Astrocyte (in vitro differentiated cells and primary cell): ENCODE measurements around the gene ZNF526. TPM values are rescaled to one million over a fixed set of nuclear protein-coding genes. Genes with fewer than 3 reads are reported as not detected.

Experiments
- DNase-seq: peaks from one replicate; pipeline ENCODE4 v3.0.0-alpha.2; 2010; ENCODE audit warnings: low read depth
- FAIRE-seq: peaks from 2 replicates; lab custom pipeline; 2011; peaks lifted over from hg19 to GRCh38; lab: Jason Lieb, UNC
- H2AFZ ChIP-seq: 2 replicates; pipeline ENCODE4 v1.6.0; 2012; ENCODE audit warnings: low read depth, low read length, inconsistent platforms
- H3K27ac ChIP-seq: 2 replicates; pipeline ENCODE4 v1.5.1; 2011; ENCODE audit warnings: low read depth, low read length, inconsistent platforms
- H3K27me3 ChIP-seq: 2 replicates; pipeline ENCODE4 v1.6.0; 2011; ENCODE audit warnings: low read length, inconsistent platforms; ENCODE audit not compliant: insufficient read depth
- H3K36me3 ChIP-seq: 2 replicates; pipeline ENCODE4 v1.5.1; 2011; ENCODE audit warnings: low read length, inconsistent platforms; ENCODE audit not compliant: insufficient read depth
- H3K4me1 ChIP-seq: 2 replicates; pipeline ENCODE4 v1.5.1; 2011; ENCODE audit warnings: low read length, inconsistent platforms; ENCODE audit not compliant: insufficient read depth
- H3K4me2 ChIP-seq: 2 replicates; pipeline ENCODE4 v1.6.0; 2012; ENCODE audit warnings: low read length, inconsistent platforms
- H3K4me3 ChIP-seq: 2 replicates; pipeline ENCODE4 v1.5.1; 2011; ENCODE audit warnings: low read depth, mild to moderate bottlenecking, low read length, inconsistent platforms; ENCODE audit not compliant: insufficient read depth
- H3K79me2 ChIP-seq: 2 replicates; pipeline ENCODE4 v1.6.0; 2012; ENCODE audit warnings: mild to moderate bottlenecking, low read length, inconsistent platforms; ENCODE audit not compliant: insufficient read depth
- H3K9ac ChIP-seq: 2 replicates; pipeline ENCODE4 v1.6.0; 2012; ENCODE audit warnings: mild to moderate bottlenecking, low read length, inconsistent platforms
- H3K9me3 ChIP-seq: 2 replicates; pipeline ENCODE4 v1.5.1; 2012; ENCODE audit warnings: low read depth, mild to moderate bottlenecking, low read length, inconsistent platforms; ENCODE audit not compliant: insufficient read depth
- H4K20me1 ChIP-seq: 2 replicates; pipeline ENCODE4 v1.6.0; 2012; ENCODE audit warnings: low read length, inconsistent platforms; ENCODE audit not compliant: insufficient read depth
- H3K27ac Mint-ChIP-seq: one replicate; pipeline ENCODE4 v1.8.0; 2021; ENCODE audit warnings: mild to moderate bottlenecking, mixed read lengths; ENCODE audit not compliant: unreplicated experiment
- H3K27me3 Mint-ChIP-seq: one replicate; pipeline ENCODE4 v1.8.0; 2021; ENCODE audit warnings: low read depth, mixed read lengths; ENCODE audit not compliant: unreplicated experiment
- H3K36me3 Mint-ChIP-seq: one replicate; pipeline ENCODE4 v1.8.0; 2021; ENCODE audit warnings: low read depth, mixed read lengths; ENCODE audit not compliant: unreplicated experiment
- H3K4me1 Mint-ChIP-seq: one replicate; pipeline ENCODE4 v1.8.0; 2021; ENCODE audit warnings: low read depth, mixed read lengths; ENCODE audit not compliant: unreplicated experiment
- H3K4me3 Mint-ChIP-seq: one replicate; pipeline ENCODE4 v1.8.0; 2021; ENCODE audit warnings: mild to moderate bottlenecking, moderate library complexity, mixed read lengths; ENCODE audit not compliant: unreplicated experiment
- H3K9me3 Mint-ChIP-seq: one replicate; pipeline ENCODE4 v1.8.0; 2021; ENCODE audit warnings: mild to moderate bottlenecking, mixed read lengths; ENCODE audit not compliant: unreplicated experiment
- CTCF ChIP-seq: IDR thresholded peaks from 2 replicates; pipeline ENCODE4 v1.5.1; 2011; ENCODE audit warnings: low read depth, mild to moderate bottlenecking, inconsistent platforms, low read length, moderate library complexity; ENCODE audit not compliant: insufficient read depth
- EZH2 ChIP-seq: IDR thresholded peaks from 2 replicates; pipeline ENCODE4 v1.6.1; 2012; ENCODE audit warnings: mild to moderate bottlenecking, low read length, inconsistent platforms; ENCODE audit not compliant: insufficient read depth
- total RNA-seq: library from RNA; stranded (reverse); gene quantifications from 2 replicates; pipeline ENCODE4 v1.2.1, GENCODE V29; 2021

Gene ZNF526
- total RNA-seq, 1 donor from 2014 or later = 20.2 TPM

- no peak overlapping the region for H3K4me2 ChIP-seq
- DNase-seq (no peak), FAIRE-seq (no peak)
- H3K27me3 ChIP-seq = peaks cover 28% of the 10 kb centered on the region
- no peak overlapping the region for H3K27ac Mint-ChIP-seq
- TF ChIP-seq CTCF (no peak), EZH2 (no peak)
- H3K4me1 Mint-ChIP-seq = peaks cover 7% of the 10 kb centered on the region
- no peaks in the 10 kb centered on the region for H3K4me1 ChIP-seq
- peaks cover 5% of the 10 kb centered on the region for H4K20me1 ChIP-seq
- no peak overlapping the region for H3K27ac ChIP-seq
- H3K36me3 ChIP-seq = no peaks in the 10 kb centered on the region
- peaks cover 71% of the 10 kb centered on the region for H3K27me3 Mint-ChIP-seq
- H3K9me3 ChIP-seq = peaks cover 2% of the 10 kb centered on the region
- no peaks in the 10 kb centered on the region for H3K36me3 Mint-ChIP-seq
- H3K9ac ChIP-seq = no peak overlapping the region
- no peaks in the 10 kb centered on the region for H3K79me2 ChIP-seq
- no peak overlapping the region for H3K4me3 ChIP-seq
- H3K4me3 Mint-ChIP-seq = no peak overlapping the region
- H3K9me3 Mint-ChIP-seq = no peaks in the 10 kb centered on the region
- H2AFZ ChIP-seq = no peak overlapping the region
These were observed 47.9 kb upstream of the ZNF526 start for GRCh38 chr19:42172261-42172660.

- H3K27me3 ChIP-seq = peaks cover 32% of the 10 kb centered on the region
- H3K27ac Mint-ChIP-seq = no peak overlapping the region
- H3K9ac ChIP-seq = no peak overlapping the region
- H3K4me1 Mint-ChIP-seq = peaks cover 7% of the 10 kb centered on the region
- H3K4me2 ChIP-seq = no peak overlapping the region
- TF ChIP-seq EZH2 (no peak), CTCF (no peak)
- no peaks in the 10 kb centered on the region for H3K9me3 Mint-ChIP-seq
- H3K79me2 ChIP-seq = no peaks in the 10 kb centered on the region
- no peak overlapping the region for H3K4me3 Mint-ChIP-seq
- no peak for FAIRE-seq
- H3K4me3 ChIP-seq = no peak overlapping the region
- H4K20me1 ChIP-seq = peaks cover 17% of the 10 kb centered on the region
- no peak for DNase-seq
- no peaks in the 10 kb centered on the region for H3K36me3 Mint-ChIP-seq
- H3K36me3 ChIP-seq = no peaks in the 10 kb centered on the region
- no peak overlapping the region for H2AFZ ChIP-seq
- peaks cover 57% of the 10 kb centered on the region for H3K27me3 Mint-ChIP-seq
- peaks cover 2% of the 10 kb centered on the region for H3K9me3 ChIP-seq
- H3K27ac ChIP-seq = no peak overlapping the region
- H3K4me1 ChIP-seq = no peaks in the 10 kb centered on the region
These were observed 46.4 kb upstream of the ZNF526 start for GRCh38 chr19:42173695-42174094.

- no peak overlapping the region for H3K4me3 ChIP-seq
- no peaks in the 10 kb centered on the region for H3K36me3 Mint-ChIP-seq
- no peaks in the 10 kb centered on the region for H3K4me1 ChIP-seq
- H3K27me3 ChIP-seq = peaks cover 37% of the 10 kb centered on the region
- no peak for DNase-seq
- no peak overlapping the region for H3K4me2 ChIP-seq
- peaks cover 20% of the 10 kb centered on the region for H4K20me1 ChIP-seq
- no peaks in the 10 kb centered on the region for H3K36me3 ChIP-seq
- no peak overlapping the region for H3K9ac ChIP-seq
- no peaks in the 10 kb centered on the region for H3K79me2 ChIP-seq
- H2AFZ ChIP-seq = no peak overlapping the region
- no peak for FAIRE-seq
- peaks cover 7% of the 10 kb centered on the region for H3K4me1 Mint-ChIP-seq
- TF ChIP-seq EZH2 (no peak), CTCF (no peak)
- no peak overlapping the region for H3K4me3 Mint-ChIP-seq
- no peak overlapping the region for H3K27ac ChIP-seq
- H3K27ac Mint-ChIP-seq = no peak overlapping the region
- H3K9me3 Mint-ChIP-seq = no peaks in the 10 kb centered on the region
- H3K27me3 Mint-ChIP-seq = peaks cover 52% of the 10 kb centered on the region
- H3K9me3 ChIP-seq = peaks cover 2% of the 10 kb centered on the region
These were observed 45.9 kb upstream of the ZNF526 start for GRCh38 chr19:42174188-42174587.
